HEK293 (cell line): ENCODE data around the gene KDM2B.

Experiments
- CTCF ChIA-PET: fragments of 350-600 bp; formaldehyde crosslinking; extraction: SDS; loops from one replicate; lab custom pipeline; 2021; ENCODE audit warnings: antibody characterized with exemption; lab: Yijun Ruan, JAX
- POLR2A ChIA-PET: fragments of 300-600 bp; formaldehyde crosslinking; extraction: SDS; loops from one replicate; lab custom pipeline; 2020; ENCODE audit warnings: antibody characterized with exemption, inconsistent platforms; lab: Yijun Ruan, JAX
- H3K27ac ChIP-seq: fragments of 200-500 bp; sonication (Bioruptor generic); 2 replicates; pipeline ENCODE4 v1.5.1; 2014; ENCODE audit warnings: low read depth, low read length, control low read depth, inconsistent platforms; ENCODE audit errors: extremely low read depth
- H3K36me3 ChIP-seq, 2 experiments: fragments of 200-500 bp in 1 of 2; sonication (Bioruptor generic) in 1 of 2; 1 replicate in 1 of 2; 2 replicates in 1 of 2; pipeline ENCODE4 v1.5.1; 2014 to 2017; ENCODE audit warnings: inconsistent platforms in 2 of 2, low read length in 2 of 2; ENCODE audit not compliant: control insufficient read depth in 2 of 2, insufficient read depth in 1 of 2
- H3K4me1 ChIP-seq: fragments of 200-500 bp; sonication (Bioruptor generic); 2 replicates; pipeline ENCODE4 v1.5.1; 2014; ENCODE audit warnings: mild to moderate bottlenecking, low read length, inconsistent platforms; ENCODE audit not compliant: control insufficient read depth, insufficient read depth
- H3K4me3 ChIP-seq: 2 replicates; pipeline ENCODE4 v1.5.1; 2011; ENCODE audit warnings: low read depth, mild to moderate bottlenecking, control low read depth, low read length, moderate library complexity
- H3K9me3 ChIP-seq: fragments of 200-500 bp; sonication (Bioruptor generic); 2 replicates; pipeline ENCODE4 v1.5.1; 2014; ENCODE audit warnings: low read depth, low read length, inconsistent platforms; ENCODE audit not compliant: control insufficient read depth, insufficient read depth
- CTCF ChIP-seq: fragments of 450-650 bp; formaldehyde crosslinking; IDR thresholded peaks from 2 replicates; pipeline ENCODE4 v1.5.1; 2016; ENCODE audit warnings: missing biosample characterization, missing genetic modification characterization
- INSM2 ChIP-seq: fragments of 450-650 bp; formaldehyde crosslinking; IDR thresholded peaks from 2 replicates; pipeline ENCODE4 v1.5.1; 2016; ENCODE audit warnings: missing biosample characterization, missing genetic modification characterization
- RBAK ChIP-seq: fragments of 450-650 bp; formaldehyde crosslinking; IDR thresholded peaks from 2 replicates; pipeline ENCODE4 v1.5.1; 2016; ENCODE audit warnings: missing biosample characterization, missing genetic modification characterization
- ZFHX2 ChIP-seq: fragments of 450-650 bp; formaldehyde crosslinking; conservative IDR thresholded peaks from 2 replicates; pipeline ENCODE4 v1.5.1; 2016; ENCODE audit warnings: missing biosample characterization, missing genetic modification characterization
- ZNF121 ChIP-seq: fragments of 450-650 bp; formaldehyde crosslinking; IDR thresholded peaks from 2 replicates; pipeline ENCODE4 v1.5.1; 2016; ENCODE audit warnings: missing biosample characterization, missing genetic modification characterization
- ZNF138 ChIP-seq: fragments of 450-650 bp; formaldehyde crosslinking; IDR thresholded peaks from 2 replicates; pipeline ENCODE4 v1.5.1; 2016; ENCODE audit warnings: missing biosample characterization, missing genetic modification characterization, borderline replicate concordance
- ZNF155 ChIP-seq: fragments of 450-650 bp; formaldehyde crosslinking; IDR thresholded peaks from 2 replicates; pipeline ENCODE4 v1.5.1; 2016; ENCODE audit warnings: missing biosample characterization, missing genetic modification characterization
- ZNF18 ChIP-seq: fragments of 450-650 bp; formaldehyde crosslinking; IDR thresholded peaks from 2 replicates; pipeline ENCODE4 v1.5.1; 2016; ENCODE audit warnings: missing biosample characterization, missing genetic modification characterization
- ZNF2 ChIP-seq: fragments of 450-650 bp; formaldehyde crosslinking; IDR thresholded peaks from 2 replicates; pipeline ENCODE4 v1.5.1; 2016; ENCODE audit warnings: missing biosample characterization, missing genetic modification characterization
- ZNF280D ChIP-seq: fragments of 450-650 bp; formaldehyde crosslinking; IDR thresholded peaks from 2 replicates; pipeline ENCODE4 v1.5.1; 2016; ENCODE audit warnings: missing biosample characterization, missing genetic modification characterization
- ZNF311 ChIP-seq: fragments of 450-650 bp; formaldehyde crosslinking; IDR thresholded peaks from 2 replicates; pipeline ENCODE4 v1.5.1; 2017; ENCODE audit warnings: missing biosample characterization, missing genetic modification characterization, borderline replicate concordance
- ZNF354C ChIP-seq: fragments of 450-650 bp; formaldehyde crosslinking; IDR thresholded peaks from 2 replicates; pipeline ENCODE4 v1.5.1; 2016; ENCODE audit warnings: missing biosample characterization, missing genetic modification characterization, low read depth, borderline replicate concordance
- ZNF404 ChIP-seq: fragments of 450-650 bp; formaldehyde crosslinking; IDR thresholded peaks from 2 replicates; pipeline ENCODE4 v1.5.1; 2017; ENCODE audit warnings: missing biosample characterization, missing genetic modification characterization
- ZNF48 ChIP-seq: fragments of 450-650 bp; formaldehyde crosslinking; IDR thresholded peaks from 2 replicates; pipeline ENCODE4 v1.5.1; 2016; ENCODE audit warnings: missing biosample characterization, missing genetic modification characterization
- ZNF501 ChIP-seq: fragments of 450-650 bp; formaldehyde crosslinking; IDR thresholded peaks from 2 replicates; pipeline ENCODE4 v1.5.1; 2016; ENCODE audit warnings: missing biosample characterization, missing genetic modification characterization
- ZNF600 ChIP-seq: fragments of 450-650 bp; formaldehyde crosslinking; IDR thresholded peaks from 2 replicates; pipeline ENCODE4 v1.5.1; 2016; ENCODE audit warnings: missing biosample characterization, missing genetic modification characterization
- ZNF654 ChIP-seq: fragments of 450-650 bp; formaldehyde crosslinking; IDR thresholded peaks from 2 replicates; pipeline ENCODE4 v1.5.1; 2016; ENCODE audit warnings: low read depth, missing biosample characterization, missing genetic modification characterization
- ZNF660 ChIP-seq: fragments of 450-650 bp; IDR thresholded peaks from 2 replicates; pipeline ENCODE4 v1.5.1; 2018; ENCODE audit warnings: missing biosample characterization, mild to moderate bottlenecking, missing genetic modification characterization
- ZNF670 ChIP-seq: fragments of 450-650 bp; formaldehyde crosslinking; IDR thresholded peaks from 2 replicates; pipeline ENCODE4 v1.5.1; 2016; ENCODE audit warnings: missing biosample characterization, missing genetic modification characterization, low read depth
- ZNF677 ChIP-seq: fragments of 450-650 bp; IDR thresholded peaks from 2 replicates; pipeline ENCODE4 v1.5.0; 2018; ENCODE audit warnings: missing biosample characterization, mild to moderate bottlenecking, missing genetic modification characterization, moderate library complexity
- ZNF76 ChIP-seq: fragments of 450-650 bp; formaldehyde crosslinking; IDR thresholded peaks from 2 replicates; pipeline ENCODE4; 2016; ENCODE audit warnings: low read depth, missing biosample characterization, missing genetic modification characterization, borderline replicate concordance
- ZNF791 ChIP-seq: fragments of 450-650 bp; formaldehyde crosslinking; IDR thresholded peaks from 2 replicates; pipeline ENCODE4 v1.5.1; 2016; ENCODE audit warnings: missing biosample characterization, missing genetic modification characterization
- ZSCAN18 ChIP-seq: fragments of 450-650 bp; formaldehyde crosslinking; IDR thresholded peaks from 2 replicates; pipeline ENCODE4 v1.5.1; 2016; ENCODE audit warnings: missing biosample characterization, missing genetic modification characterization

The KDM2B gene

GRCh38 chr12:121443193-121443870 is 137.5 kb downstream of the KDM2B start (continued):
- TF ChIP-seq INSM2 = no peak
- TF ChIP-seq ZNF600 (tag by site-specific recombination) = peak; percentile 53; the same call in 1 of the 2 replicates
- TF ChIP-seq ZNF660 (tag by site-specific recombination) = 0 out of 2 replicates have a peak, but pooled peaks have one; percentile 28
- TF ChIP-seq RBAK (tag by site-specific recombination) = no peak
- TF ChIP-seq ZFHX2 (tag by site-specific recombination) = peak; percentile 77
- TF ChIP-seq CTCF (tag by site-specific recombination) = peak; percentile 86
- TF ChIP-seq ZNF138 (tag by site-specific recombination) = no peak

- Histone ChIP-seq H3K4me1 (no peaks in the 10 kb centered on the region), H3K9me3 (no peaks in the 10 kb centered on the region), H3K36me3 (peaks cover 16 to 71% of the 10 kb centered on the region in 2 experiments), H3K27ac (no peak overlapping the region), H3K4me3 (no peak overlapping the region)
- ChIA-PET CTCF (interaction anchor here (0.6 to 4.6 kb wide), 33 partner anchors 8 to 382 kb away, joined by 3 to 58 read pairs (median 4); no protein-coding TSS in a partner anchor), POLR2A (interaction anchor here (1.0 to 1.1 kb wide), 2 partner anchors 21 to 90 kb away, joined by 3 to 5 read pairs; partner anchors contain the start of gene ANAPC5)
- no peak for TF ChIP-seq ZNF354C (tag by site-specific recombination)
- no peak for TF ChIP-seq ZNF18 (tag by site-specific recombination)
- no peak for TF ChIP-seq ZNF121
- TF ChIP-seq ZNF670 (tag by site-specific recombination) = no peak
- TF ChIP-seq ZNF501 (tag by site-specific recombination) = no peak
- no peak for TF ChIP-seq ZNF791 (tag by site-specific recombination)
- no peak for TF ChIP-seq ZNF2 (tag by site-specific recombination)
- TF ChIP-seq ZNF76 (tag by site-specific recombination) = no peak
- no peak for TF ChIP-seq ZNF404
- TF ChIP-seq ZNF155 (tag by site-specific recombination) = no peak
- TF ChIP-seq ZSCAN18 (tag by site-specific recombination) = no peak
- no peak for TF ChIP-seq ZNF311 (tag by site-specific recombination)
- TF ChIP-seq ZNF677 (tag by site-specific recombination) = no peak
- no peak for TF ChIP-seq ZNF280D
- no peak for TF ChIP-seq ZNF48 (tag by site-specific recombination)
- no peak for TF ChIP-seq ZNF654 (tag by site-specific recombination)
Measured at GRCh38 chr12:121442028-121442948, 138.5 kb downstream of the KDM2B start.
